K562 (cell line): ENCODE measurements around the gene UGP2. TPM values are rescaled to one million over a fixed set of nuclear protein-coding genes. Genes with fewer than 3 reads are reported as not detected.

Source experiments
- ADNP ChIP-seq: fragments of 200-800 bp; sonication (Bioruptor generic); IDR thresholded peaks from 2 replicates; pipeline ENCODE4 v1.6.1; 2016; ENCODE audit warnings: missing genetic modification characterization, missing compliant biosample characterization
- ARID4B ChIP-seq: sonication (generic); formaldehyde crosslinking; IDR thresholded peaks from 2 replicates; pipeline ENCODE4 v1.8.0; 2022; ENCODE audit warnings: mild to moderate bottlenecking, missing genetic modification reagents
- DPF2 ChIP-seq: fragments of 450-650 bp; IDR thresholded peaks from 2 replicates; pipeline ENCODE4 v1.6.1; 2016
- PHF8 ChIP-seq: fragments of 200-600 bp; sonication (generic); IDR thresholded peaks from 2 replicates; pipeline ENCODE4 v1.6.1; 2012; ENCODE audit warnings: mixed run types, mild to moderate bottlenecking, inconsistent platforms, low read length, moderate library complexity, borderline replicate concordance
- SMARCA4 ChIP-seq: fragments of 450-650 bp; IDR thresholded peaks from 2 replicates; pipeline ENCODE4 v1.6.1; 2016
- SUPT5H ChIP-seq: fragments of 450-650 bp; IDR thresholded peaks from 2 replicates; pipeline ENCODE4 v1.6.1; 2016
- TRIM28 ChIP-seq: fragments of 450-650 bp; IDR thresholded peaks from 2 replicates; pipeline ENCODE4 v1.6.1; 2017
- ZFPM2 ChIP-seq: fragments of 250-450 bp; sonication (Bioruptor Pico); IDR thresholded peaks from 2 replicates; pipeline ENCODE4 v1.5.1; 2022; ENCODE audit warnings: mild to moderate bottlenecking
- ZNF174 ChIP-seq: fragments of 250-450 bp; sonication (Bioruptor Pico); IDR thresholded peaks from 2 replicates; pipeline ENCODE4 v1.4.0; 2020; ENCODE audit warnings: mild to moderate bottlenecking
- ZNF24 ChIP-seq: fragments of 450-650 bp; IDR thresholded peaks from 2 replicates; pipeline ENCODE4 v1.6.1; 2016
- ZNF318 ChIP-seq, 2 experiments: fragments of 450-650 bp; IDR thresholded peaks; 2 replicates each; pipeline ENCODE4 v1.6.1; 2016; ENCODE audit warnings: mild to moderate bottlenecking in 2 of 2, borderline replicate concordance in 1 of 2, low read depth in 1 of 2, moderate library complexity in 1 of 2
- ZNF408 ChIP-seq: fragments of 250-450 bp; sonication (Bioruptor Pico); IDR thresholded peaks from 2 replicates; pipeline ENCODE4 v1.4.0; 2020; ENCODE audit warnings: low read depth, mild to moderate bottlenecking, moderate library complexity
- ZNF512 ChIP-seq: IDR thresholded peaks from 2 replicates; pipeline ENCODE4 v1.6.1; 2016; ENCODE audit warnings: missing genetic modification characterization, missing compliant biosample characterization
- polyA plus RNA-seq, 8 experiments: library from polyadenylated mRNA; depleted of rRNA in 4 of 8; stranded (reverse) in 5 of 8; unstranded in 3 of 8; fragments of >200 nt; fragmentation: Nextera tagmentation in 2 of 8; fragmentation: Illumina TruSeq in 1 of 8; extraction: Ambion mirVana in 2 of 8; extraction: Trizol in 1 of 8; gene quantifications; 2 replicates each; pipeline versions ENCODE4 v1.2.1 to v1.2.3, GENCODE V29; 2011 to 2014; ENCODE audit warnings: inconsistent platforms in 1 of 8, missing spikeins in 1 of 8
- total RNA-seq, 7 experiments: library from RNA; depleted of rRNA in 6 of 7; stranded (reverse); fragments of >200 nt in 6 of 7; fragmentation: Illumina TruSeq in 2 of 7; extraction: Trizol in 2 of 7; gene quantifications; 2 replicates each; pipeline versions ENCODE4 v1.2.1 to v1.2.3, GENCODE V29; 2011 to 2021; ENCODE audit warnings: low replicate concordance in 1 of 7

UGP2 gene
- total and polyA plus RNA-seq, 9 of the 15 experiments (the other 6 are each of a cell fraction or from before 2014, with no cell fraction given), result 25.2 to 69.3 (median 58.9) TPM

- TF ChIP-seq ZNF24 (0 out of 2 replicates have a peak, but pooled peaks have one; percentile 12), ZNF318 (IDR thresholded peaks at IDR 0.05; ENCODE audit: borderline replicate concordance in 1 of 2, low read depth in 1 of 2) (no peak), TRIM28 (0 out of 2 replicates have a peak, but pooled peaks have one; percentile 27), ZNF174 (no peak), DPF2 (0 out of 2 replicates have a peak, but pooled peaks have one; percentile 6), ADNP (tag) (no peak), SMARCA4 (0 out of 2 replicates have a peak, but pooled peaks have one; percentile 3), SUPT5H (peak; percentile 98), ARID4B (CRISPR knock-in tag) (no peak), PHF8 (peak; percentile 87), ZNF512 (tag) (no peak), ZFPM2 (CRISPR knock-in tag) (no peak), ZNF408 (CRISPR knock-in tag) (no peak)
Observed at GRCh38 chr2:63840081-63840784, 1.5 kb upstream of the UGP2 start (continued).
